Erythroblast (primary cell): ENCODE results near the gene PPP1R13B.

Source experiments
- GATA1 ChIP-seq: IDR thresholded peaks from 2 replicates; pipeline ENCODE4 v1.6.1; 2011; ENCODE audit warnings: low read depth, mild to moderate bottlenecking, control low read depth, low read length, moderate library complexity
- POLR2A ChIP-seq: IDR thresholded peaks from 2 replicates; pipeline ENCODE4 v1.6.1; 2011; ENCODE audit warnings: mild to moderate bottlenecking, low read length

GRCh38 chr14:103846097-103846496 lies 1.3 kb downstream of the PPP1R13B start:
- TF ChIP-seq POLR2A (no peak), GATA1 (no peak)
